ENCODE results near the gene RAD51D. TPM values are rescaled to one million over a fixed set of nuclear protein-coding genes. Genes with fewer than 3 reads are reported as not detected.

The RAD51D gene
- total RNA-seq, 1 donor from 2014 or later: 22.9 TPM

GRCh38 chr17:35148144-35148543 lies 28.5 kb upstream of the RAD51D start:
- Mint-ChIP-seq H3K27ac (no peak overlapping the region), H3K9me3 (no peaks in the 10 kb centered on the region), H3K4me1 (no peaks in the 10 kb centered on the region), H3K36me3 (ENCODE audit: low read depth) (no peaks in the 10 kb centered on the region), H3K4me3 (no peak overlapping the region), H3K27me3 (peaks cover 20% of the 10 kb centered on the region)
- TF ChIP-seq, protein P1, sequence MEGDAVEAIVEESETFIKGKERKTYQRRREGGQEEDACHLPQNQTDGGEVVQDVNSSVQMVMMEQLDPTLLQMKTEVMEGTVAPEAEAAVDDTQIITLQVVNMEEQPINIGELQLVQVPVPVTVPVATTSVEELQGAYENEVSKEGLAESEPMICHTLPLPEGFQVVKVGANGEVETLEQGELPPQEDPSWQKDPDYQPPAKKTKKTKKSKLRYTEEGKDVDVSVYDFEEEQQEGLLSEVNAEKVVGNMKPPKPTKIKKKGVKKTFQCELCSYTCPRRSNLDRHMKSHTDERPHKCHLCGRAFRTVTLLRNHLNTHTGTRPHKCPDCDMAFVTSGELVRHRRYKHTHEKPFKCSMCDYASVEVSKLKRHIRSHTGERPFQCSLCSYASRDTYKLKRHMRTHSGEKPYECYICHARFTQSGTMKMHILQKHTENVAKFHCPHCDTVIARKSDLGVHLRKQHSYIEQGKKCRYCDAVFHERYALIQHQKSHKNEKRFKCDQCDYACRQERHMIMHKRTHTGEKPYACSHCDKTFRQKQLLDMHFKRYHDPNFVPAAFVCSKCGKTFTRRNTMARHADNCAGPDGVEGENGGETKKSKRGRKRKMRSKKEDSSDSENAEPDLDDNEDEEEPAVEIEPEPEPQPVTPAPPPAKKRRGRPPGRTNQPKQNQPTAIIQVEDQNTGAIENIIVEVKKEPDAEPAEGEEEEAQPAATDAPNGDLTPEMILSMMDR (IDR thresholded peaks at IDR 0.05): no peak
- CTCF ChIA-PET: no interaction called here
- intact Hi-C loops (cut with micrococcal nuclease): loop anchor here (10.0 kb wide), 1 partner anchor 387 kb away; the partner anchor contains the start of gene SLFN12L
- ATAC-seq (ENCODE audit: low read depth) (no peak), DNase-seq (no peak)
- POLR2A ChIA-PET: no interaction called here

GRCh38 chr17:35147375-35147905 lies 27.8 kb upstream of the RAD51D start, which contains the start of gene UNC45B:
Gene UNC45B, plus strand, starts transcription at chr17:35147817. Its CDS starts 447 bp downstream, at chr17:35148264.
- H3K27me3 Mint-ChIP-seq: peaks cover 14% of the 10 kb centered on the region
- ChIA-PET CTCF (no interaction called here), POLR2A (no interaction called here)
- no peaks in the 10 kb centered on the region for H3K36me3 Mint-ChIP-seq (ENCODE audit: low read depth)
- intact Hi-C loops (cut with micrococcal nuclease): loop anchor here (10.0 kb wide), 1 partner anchor 387 kb away; the partner anchor contains the start of gene SLFN12L
- H3K9me3 Mint-ChIP-seq: no peaks in the 10 kb centered on the region
- H3K4me3 Mint-ChIP-seq: no peak within 1 kb of the TSS
- H3K27ac Mint-ChIP-seq: no peak within 1 kb of the TSS
- DNase-seq: no peak
- TF ChIP-seq, protein P1 (IDR thresholded peaks at IDR 0.05): no peak
- H3K4me1 Mint-ChIP-seq: peaks cover under 1% of the 10 kb centered on the region
- no peak for ATAC-seq (ENCODE audit: low read depth)

DNA sequence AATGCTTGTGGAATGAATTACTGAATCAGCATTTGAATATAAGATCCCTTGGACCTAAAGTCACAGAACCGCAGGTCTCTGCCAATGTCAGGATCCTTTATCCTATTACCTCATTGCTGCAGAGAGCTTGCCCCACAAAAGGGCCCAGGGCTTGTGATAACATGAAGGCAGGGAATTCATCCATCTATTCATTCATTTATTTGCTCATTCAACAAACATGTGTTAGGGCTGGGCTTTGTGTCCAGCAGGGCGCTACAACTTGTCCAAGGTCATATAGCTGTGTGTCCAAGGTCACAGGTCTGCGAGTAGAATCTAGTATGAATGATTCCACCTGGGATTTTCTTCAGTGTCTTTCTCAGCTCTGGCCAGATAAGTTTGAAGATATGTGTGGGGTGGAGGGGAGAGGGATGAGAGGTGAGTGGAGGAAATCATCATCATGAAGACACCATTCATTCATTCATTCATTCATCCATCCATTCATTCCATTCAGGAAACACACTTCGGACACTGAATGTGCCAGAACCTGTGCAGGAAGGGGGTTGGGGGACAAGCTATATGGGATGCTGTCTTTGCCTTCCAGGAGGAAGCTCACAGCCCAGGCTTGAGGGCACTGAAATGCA lies 26.7 kb upstream of the RAD51D start:
- peaks cover 7% of the 10 kb centered on the region for H3K4me1 Mint-ChIP-seq
- ATAC-seq (ENCODE audit: low read depth) (no peak), DNase-seq (no peak)
- POLR2A ChIA-PET: no interaction called here
- H3K4me3 Mint-ChIP-seq: no peak overlapping the region
- peaks cover 10% of the 10 kb centered on the region for H3K27me3 Mint-ChIP-seq
- intact Hi-C loops (cut with micrococcal nuclease): loop anchor here (10.0 kb wide), 1 partner anchor 388 kb away; the partner anchor contains the start of gene SLFN12L
- TF ChIP-seq, protein P1 (IDR thresholded peaks at IDR 0.05): no peak
- CTCF ChIA-PET: no interaction called here
- H3K27ac Mint-ChIP-seq: no peak overlapping the region
- H3K9me3 Mint-ChIP-seq: no peaks in the 10 kb centered on the region
- H3K36me3 Mint-ChIP-seq (ENCODE audit: low read depth): no peaks in the 10 kb centered on the region

DNA sequence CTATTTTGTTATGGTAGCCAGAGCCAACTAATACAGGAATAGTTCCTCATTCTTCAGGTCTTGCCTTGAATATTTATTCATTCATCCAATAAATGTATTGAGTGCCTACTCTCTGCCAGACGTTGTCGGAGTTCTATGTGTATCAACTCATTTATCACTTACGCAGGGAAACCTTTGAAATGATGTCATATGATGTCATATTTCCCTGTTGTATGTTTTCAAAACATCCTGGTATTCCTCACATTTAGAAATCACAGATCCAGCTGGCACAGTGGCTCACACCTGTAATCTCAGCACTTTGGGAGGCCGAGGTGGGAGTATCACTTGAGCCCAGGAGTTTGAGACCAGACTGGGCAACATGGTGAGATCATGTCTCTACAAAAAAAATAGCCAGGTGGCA lies 25.2 kb upstream of the RAD51D start:
- Mint-ChIP-seq H3K27me3 (peaks cover 6% of the 10 kb centered on the region), H3K4me3 (no peak overlapping the region), H3K27ac (no peak overlapping the region), H3K36me3 (ENCODE audit: low read depth) (no peaks in the 10 kb centered on the region), H3K9me3 (no peaks in the 10 kb centered on the region), H3K4me1 (peaks cover 14% of the 10 kb centered on the region)
- TF ChIP-seq, protein P1 (IDR thresholded peaks at IDR 0.05): no peak
- ChIA-PET CTCF (no interaction called here), POLR2A (no interaction called here)
- ATAC-seq (ENCODE audit: low read depth) (no peak), DNase-seq (no peak)
- intact Hi-C loops (cut with micrococcal nuclease): loop anchor here (5.0 to 10.0 kb wide), 2 partner anchors 390 to 432 kb away; partner anchors contain the start of genes PEX12 and SLFN12L

DNA sequence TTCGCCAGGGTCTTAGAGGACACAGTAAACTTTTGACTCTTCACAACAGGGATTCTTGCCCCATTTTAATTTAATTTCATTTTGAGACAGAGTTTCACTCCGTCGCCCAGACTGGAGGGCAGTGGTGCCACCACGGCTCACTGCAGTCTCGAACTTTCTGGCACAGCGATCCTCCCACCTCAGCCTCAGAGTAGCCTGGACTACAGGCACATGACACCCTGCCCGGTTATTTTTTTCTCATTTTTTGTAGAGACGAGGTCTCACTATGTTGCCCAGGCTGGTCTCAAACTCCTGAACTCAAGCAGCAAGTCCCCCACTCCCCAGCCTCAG lies 22.8 kb upstream of the RAD51D start:
- Mint-ChIP-seq H3K36me3 (ENCODE audit: low read depth) (peaks cover 18% of the 10 kb centered on the region), H3K27me3 (peaks cover 2% of the 10 kb centered on the region), H3K4me3 (peak overlapping the region; percentile 87), H3K4me1 (peaks cover 14% of the 10 kb centered on the region), H3K27ac (peak overlapping the region; percentile 59), H3K9me3 (no peaks in the 10 kb centered on the region)
- ATAC-seq (ENCODE audit: low read depth) (no peak), DNase-seq (no peak)
- ChIA-PET POLR2A (interaction anchor here (0.8 to 1.2 kb wide), 2 partner anchors 23 to 437 kb away, joined by 3 read pairs; no protein-coding TSS in a partner anchor), CTCF (interaction anchor here (0.8 to 2.3 kb wide), 3 partner anchors 23 to 397 kb away, joined by 3 to 6 read pairs (median 4); partner anchors contain the start of gene RAD51D)
- intact Hi-C loops (cut with micrococcal nuclease): loop anchor here (1.0 to 10.0 kb wide), 6 partner anchors 53 to 600 kb away; partner anchors contain the start of genes PEX12, SLFN12L and SLFN5
- TF ChIP-seq, protein P1 (IDR thresholded peaks at IDR 0.05): no peak

Measured in activated B cell treated with CpG ODN at 0.5 μM for 24 hours (primary cell).